ENCODE results near the gene SLIT1.

The SLIT1 gene

GRCh38 chr10:96973809-96974747 is 211.7 kb downstream of the SLIT1 start:
- DNase-seq (ENCODE audit: low read depth in 2 of 2) = no peak

GRCh38 chr10:96972264-96972663 is 213.5 kb downstream of the SLIT1 start:
- no peak for DNase-seq (ENCODE audit: low read depth in 2 of 2)

GRCh38 chr10:96971324-96971723 is 214.4 kb downstream of the SLIT1 start:
- no peak for DNase-seq (ENCODE audit: low read depth in 2 of 2)

- no peak for DNase-seq (ENCODE audit: low read depth in 2 of 2)
These were observed 216.9 kb downstream of the SLIT1 start for GRCh38 chr10:96968682-96969423.

GRCh38 chr10:96967847-96968246 is 217.9 kb downstream of the SLIT1 start:
- no peak for DNase-seq (ENCODE audit: low read depth in 2 of 2)

- no peak for DNase-seq (ENCODE audit: low read depth in 2 of 2)
These were observed 221.6 kb downstream of the SLIT1 start for GRCh38 chr10:96964131-96964530.

GRCh38 chr10:96960872-96961271 is 224.9 kb downstream of the SLIT1 start:
- DNase-seq (ENCODE audit: low read depth in 2 of 2) = no peak

GRCh38 chr10:96959733-96960132 is 226.0 kb downstream of the SLIT1 start:
- DNase-seq (ENCODE audit: low read depth in 2 of 2) = no peak

GRCh38 chr10:96958071-96958470 is 227.7 kb downstream of the SLIT1 start:
- DNase-seq (ENCODE audit: low read depth in 2 of 2) = no peak

- DNase-seq (ENCODE audit: low read depth in 2 of 2) = no peak
These were observed 230.0 kb downstream of the SLIT1 start for GRCh38 chr10:96955794-96956193.

GRCh38 chr10:96951954-96952353 is 233.8 kb downstream of the SLIT1 start:
- no peak for DNase-seq (ENCODE audit: low read depth in 2 of 2)

GRCh38 chr10:96949039-96949683 is 236.6 kb downstream of the SLIT1 start:
- no peak for DNase-seq (ENCODE audit: low read depth in 2 of 2)

Data from stimulated activated CD4-positive, alpha-beta T cell treated with anti-CD3 and anti-CD28 coated beads, Interleukin-1b, Interleukin-23, amount 100 ng/mL, for 4 hours (primary cell).